Activated naive CD4-positive, alpha-beta T cell treated with anti-CD3 and anti-CD28 coated beads, Interleukin-2, amount 50 U/mL, for 72 hours (primary cell): ENCODE measurements around the gene SLC16A9. TPM values are rescaled to one million over a fixed set of nuclear protein-coding genes. Genes with fewer than 3 reads are reported as not detected.
"Not testable (repeated sequence)": the region's sequence is repeated elsewhere in the genome, so short reads cannot be mapped to it uniquely, and the experiment has no call there.

Experiments used
- ATAC-seq, 2 donors: fragments of 150-1000 bp; cut with Tn5 transposase; 2 replicates each; pipeline ENCODE4 v1.10.0; 2021; ENCODE audit warnings: mild to moderate bottlenecking in 2 of 2, moderate library complexity in 2 of 2
- DNase-seq, 2 donors: peaks; one replicate each; pipeline ENCODE4 v3.0.0; 2021 to 2022; ENCODE audit warnings: low spot score in 2 of 2
- H3K27ac Mint-ChIP-seq, 2 donors: one replicate each; pipeline ENCODE4 v1.8.0; 2022; ENCODE audit warnings: mild to moderate bottlenecking in 2 of 2, mixed read lengths in 2 of 2
- H3K36me3 Mint-ChIP-seq, 2 donors: one replicate each; pipeline ENCODE4 v1.8.0; 2022; ENCODE audit warnings: mixed read lengths in 2 of 2
- H3K9me3 Mint-ChIP-seq, 2 donors: one replicate each; pipeline ENCODE4 v1.8.0; 2022; ENCODE audit warnings: mixed read lengths in 2 of 2
- total RNA-seq, 2 donors: library from RNA; stranded (reverse); gene quantifications; one replicate each; pipeline ENCODE4 v1.2.3, GENCODE V29; 2022

The SLC16A9 gene
- total RNA-seq, 2 donors from 2014 or later = 0.07 to 1.0 TPM

DNA sequence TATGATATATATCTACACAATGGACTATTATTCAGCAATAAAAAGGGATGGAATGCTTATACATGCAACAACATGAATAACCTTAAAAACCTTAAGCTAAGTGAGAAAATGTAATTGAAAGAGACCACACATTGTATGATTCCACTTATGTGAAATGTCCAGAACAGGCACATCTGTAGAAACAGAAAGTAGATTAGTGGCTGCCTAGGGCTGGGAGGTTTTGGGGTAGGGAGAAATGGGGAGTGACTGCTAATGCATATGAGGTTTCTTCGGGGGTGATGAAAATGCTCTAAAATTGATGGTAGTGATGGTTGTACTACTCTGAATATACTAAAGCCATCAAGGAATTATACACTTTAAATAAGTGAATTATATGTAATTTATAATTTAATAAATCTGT is 14.7 kb downstream of the SLC16A9 start:
- no peaks in the 10 kb centered on the region for H3K36me3 Mint-ChIP-seq
- H3K9me3 Mint-ChIP-seq = no peaks in the 10 kb centered on the region
- no peak overlapping the region for H3K27ac Mint-ChIP-seq
- no peak for ATAC-seq
- DNase-seq = no peak

DNA sequence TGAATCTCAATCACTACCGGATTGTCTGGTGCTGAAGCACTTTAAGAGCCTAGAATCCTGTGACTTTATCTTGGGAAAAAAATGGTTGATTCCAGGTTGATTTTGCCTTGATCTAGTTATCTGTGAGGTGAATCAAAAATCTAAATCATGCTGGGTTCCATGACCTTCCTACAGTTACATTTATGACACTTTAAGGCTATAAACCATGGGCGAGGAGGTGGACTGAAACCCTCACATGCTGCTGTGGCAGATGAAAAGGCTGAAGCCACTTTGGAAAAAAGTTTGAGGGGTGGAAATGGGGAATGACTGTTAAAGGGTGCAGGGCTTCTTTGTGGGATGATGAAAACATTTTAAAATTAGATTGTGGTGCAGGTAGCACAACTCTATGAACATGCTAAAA is 17.5 kb downstream of the SLC16A9 start:
- Mint-ChIP-seq H3K9me3 (no peaks in the 10 kb centered on the region), H3K27ac (no peak overlapping the region), H3K36me3 (no peaks in the 10 kb centered on the region)
- ATAC-seq = no peak
- DNase-seq = no peak

- ATAC-seq (peak in 1 of 2 donors; percentile 48), DNase-seq (no peak)
- no peaks in the 10 kb centered on the region for H3K9me3 Mint-ChIP-seq
- no peaks in the 10 kb centered on the region for H3K36me3 Mint-ChIP-seq
- H3K27ac Mint-ChIP-seq = no peak overlapping the region
Observed at GRCh38 chr10:59688921-59689351, 20.7 kb downstream of the SLC16A9 start.

DNA sequence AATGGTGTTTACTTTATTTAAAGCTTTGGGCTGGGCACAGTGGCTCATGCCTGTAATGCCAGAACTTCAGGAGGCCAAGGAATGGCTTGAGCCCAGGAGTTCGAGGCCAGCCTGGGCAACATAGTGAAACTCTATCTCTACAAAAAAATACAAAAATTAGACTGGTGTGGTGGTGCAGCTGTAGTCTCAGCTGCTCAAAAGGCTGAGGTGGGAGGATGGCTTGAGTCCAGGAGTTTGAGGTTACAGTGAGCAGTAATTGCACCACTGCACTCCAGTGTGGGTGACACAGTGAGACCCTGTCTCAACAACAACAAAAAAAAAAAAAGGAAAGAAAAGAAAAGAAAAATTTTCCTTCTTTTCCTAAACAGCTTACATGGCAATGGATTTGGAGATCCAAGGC is 22.0 kb downstream of the SLC16A9 start:
- H3K36me3 Mint-ChIP-seq = no peaks in the 10 kb centered on the region
- ATAC-seq (no peak), DNase-seq (no peak)
- no peak overlapping the region for H3K27ac Mint-ChIP-seq
- H3K9me3 Mint-ChIP-seq = no peaks in the 10 kb centered on the region

DNA sequence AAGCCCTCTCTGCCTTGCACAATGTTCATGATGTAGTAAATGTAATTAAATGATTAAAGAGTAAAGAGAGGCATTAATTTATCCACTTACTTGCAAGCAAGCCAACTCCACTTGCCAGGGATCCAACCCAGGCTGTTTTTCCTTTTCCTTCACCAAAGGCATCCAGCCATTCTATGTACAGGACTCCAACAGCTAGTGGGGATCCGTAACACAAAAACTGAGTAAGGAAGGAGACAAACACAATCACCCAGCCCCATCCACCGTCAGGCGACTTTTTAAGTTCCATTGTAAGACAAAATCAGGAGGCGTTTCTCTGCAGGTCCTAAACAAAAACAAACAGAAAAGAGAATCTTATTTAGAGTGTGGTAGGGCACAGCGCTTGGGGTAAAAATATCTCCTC is 25.6 kb downstream of the SLC16A9 start:
- Mint-ChIP-seq H3K9me3 (no peaks in the 10 kb centered on the region), H3K36me3 (no peaks in the 10 kb centered on the region), H3K27ac (no peak overlapping the region)
- ATAC-seq = no peak
- DNase-seq = no peak

DNA sequence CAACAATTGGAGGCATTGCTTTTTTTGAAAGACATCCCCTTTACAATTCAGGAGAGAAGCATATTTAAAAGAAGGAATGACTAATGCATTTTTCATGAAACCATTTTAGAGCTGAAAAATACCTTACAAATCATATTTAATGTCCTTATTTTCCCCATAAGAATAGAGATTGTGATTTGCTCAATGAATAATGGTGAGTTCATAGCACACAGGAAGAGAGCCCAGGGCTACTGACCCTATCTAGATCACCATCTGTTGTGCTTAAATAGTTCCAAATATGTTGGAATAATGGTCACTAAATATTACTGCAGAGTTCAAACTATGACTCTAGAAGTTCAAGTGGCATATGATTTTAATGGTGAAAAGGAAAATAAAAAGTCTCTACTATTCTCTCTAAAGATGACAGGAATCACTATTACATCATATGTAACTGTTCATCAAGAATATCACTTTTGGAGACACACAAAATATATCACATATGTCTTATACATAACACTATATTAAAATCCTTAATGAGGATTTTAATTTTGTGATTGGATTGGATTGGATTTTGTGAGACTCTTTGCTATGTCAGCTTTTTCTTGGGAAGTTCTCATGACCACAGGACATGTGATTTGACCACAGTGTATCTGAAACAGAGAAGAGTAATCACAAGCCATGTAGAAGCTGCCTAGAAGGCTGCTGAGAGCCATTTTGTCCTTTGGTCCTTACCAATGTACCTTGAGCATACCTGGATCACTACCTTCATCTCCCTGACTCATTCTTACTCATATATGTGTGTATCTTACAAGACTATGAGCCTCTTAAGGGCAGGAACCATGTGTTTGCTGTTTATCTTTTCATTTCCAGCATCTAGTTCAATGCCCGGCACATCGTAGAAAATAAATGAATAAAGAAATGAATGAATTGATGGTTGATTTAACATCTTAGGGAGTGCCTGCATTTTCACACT is 26.4 kb downstream of the SLC16A9 start:
- Mint-ChIP-seq H3K36me3 (no peaks in the 10 kb centered on the region), H3K9me3 (no peaks in the 10 kb centered on the region)
- no peak for ATAC-seq

GRCh38 chr10:59680199-59680598 is 29.5 kb downstream of the SLC16A9 start:
- Mint-ChIP-seq H3K36me3 (no peaks in the 10 kb centered on the region), H3K27ac (no peak overlapping the region), H3K9me3 (no peaks in the 10 kb centered on the region)
- no peak for DNase-seq
- no peak for ATAC-seq

More for the DNA sequence above, 26.4 kb downstream of the SLC16A9 start:
- H3K27ac Mint-ChIP-seq = no peak overlapping the region
- no peak for DNase-seq

GRCh38 chr10:59678884-59679301 is 30.8 kb downstream of the SLC16A9 start:
- Mint-ChIP-seq H3K36me3 (no peaks in the 10 kb centered on the region), H3K27ac (no peak overlapping the region), H3K9me3 (no peaks in the 10 kb centered on the region)
- DNase-seq = peak in 1 of 2 donors; percentile 4
- peak; percentile 40 to 98 for ATAC-seq

DNA sequence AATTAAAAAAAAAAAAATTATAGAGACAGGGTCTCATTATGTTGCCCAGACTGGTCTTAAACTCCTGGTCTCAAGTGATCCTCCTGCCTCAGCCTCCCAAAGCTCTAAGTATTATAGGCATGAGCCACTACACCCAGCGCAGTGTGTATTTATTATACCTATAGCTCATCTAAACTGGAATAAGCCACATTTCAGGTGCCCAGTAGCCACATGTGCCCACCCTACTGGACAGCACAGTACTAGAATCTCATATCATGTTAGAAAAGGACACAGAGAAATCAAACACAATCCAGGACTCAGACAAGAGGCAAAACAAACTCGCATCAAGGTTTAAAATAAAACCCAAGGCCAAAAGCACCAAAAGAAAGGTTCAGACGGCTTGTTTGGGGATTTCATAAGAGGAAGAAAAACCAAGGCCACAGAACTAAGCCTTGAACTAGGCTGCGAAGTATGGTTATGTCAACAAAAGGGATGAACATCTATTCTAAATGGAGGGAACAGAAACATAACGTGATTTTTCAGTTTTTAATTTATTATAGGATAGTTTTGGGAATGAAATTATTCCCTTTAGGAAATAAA is 32.3 kb downstream of the SLC16A9 start:
- Mint-ChIP-seq H3K27ac (no peak overlapping the region), H3K36me3 (no peaks in the 10 kb centered on the region), H3K9me3 (no peaks in the 10 kb centered on the region)
- ATAC-seq (no peak), DNase-seq (no peak)

DNA sequence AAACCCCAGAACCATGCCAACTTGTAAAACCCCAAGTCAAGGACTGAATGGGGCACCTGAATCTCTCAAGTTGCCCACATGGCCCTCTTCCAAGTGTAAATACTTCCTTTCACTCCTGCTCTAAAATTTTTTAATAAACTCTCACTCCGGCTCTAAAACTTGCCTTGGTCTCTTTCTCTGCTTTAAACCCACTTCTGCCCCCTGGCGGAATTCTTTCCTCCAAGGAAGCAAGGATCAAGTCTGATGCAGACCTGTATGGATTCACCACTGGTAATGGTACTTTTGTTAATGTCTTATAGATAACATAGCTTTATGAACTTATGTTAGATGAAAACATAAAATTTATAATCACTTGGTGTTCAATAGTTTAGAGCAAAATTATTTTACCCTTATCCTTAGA is 33.8 kb downstream of the SLC16A9 start:
- Mint-ChIP-seq H3K9me3 (no peaks in the 10 kb centered on the region), H3K27ac (no peak overlapping the region), H3K36me3 (no peaks in the 10 kb centered on the region)
- no peak for ATAC-seq
- DNase-seq = no peak

GRCh38 chr10:59674215-59674836 is 35.3 kb downstream of the SLC16A9 start:
- Mint-ChIP-seq H3K27ac (no peak overlapping the region), H3K9me3 (no peaks in the 10 kb centered on the region), H3K36me3 (no peaks in the 10 kb centered on the region)
- ATAC-seq (no peak), DNase-seq (no peak)

GRCh38 chr10:59672150-59672875 is 37.3 kb downstream of the SLC16A9 start:
- H3K36me3 Mint-ChIP-seq = no peaks in the 10 kb centered on the region
- ATAC-seq = no peak

GRCh38 chr10:59670269-59670668 is 39.4 kb downstream of the SLC16A9 start:
- DNase-seq (no peak), ATAC-seq (no peak)
- no peaks in the 10 kb centered on the region for H3K36me3 Mint-ChIP-seq
- H3K9me3 Mint-ChIP-seq = no peaks in the 10 kb centered on the region
- no peak overlapping the region for H3K27ac Mint-ChIP-seq

More at GRCh38 chr10:59672150-59672875, 37.3 kb downstream of the SLC16A9 start:
- DNase-seq = no peak
- Mint-ChIP-seq H3K9me3 (no peaks in the 10 kb centered on the region), H3K27ac (no peak overlapping the region)

- H3K27ac Mint-ChIP-seq = no peak overlapping the region
Observed at GRCh38 chr10:59668096-59668495, 41.6 kb downstream of the SLC16A9 start.

GRCh38 chr10:59666310-59666709 is 43.3 kb downstream of the SLC16A9 start:
- DNase-seq (no peak), ATAC-seq (no peak)
- Mint-ChIP-seq H3K9me3 (no peaks in the 10 kb centered on the region), H3K36me3 (no peaks in the 10 kb centered on the region), H3K27ac (no peak overlapping the region)

More at GRCh38 chr10:59668096-59668495, 41.6 kb downstream of the SLC16A9 start:
- no peaks in the 10 kb centered on the region for H3K9me3 Mint-ChIP-seq
- DNase-seq (no peak), ATAC-seq (no peak)
- no peaks in the 10 kb centered on the region for H3K36me3 Mint-ChIP-seq

DNA sequence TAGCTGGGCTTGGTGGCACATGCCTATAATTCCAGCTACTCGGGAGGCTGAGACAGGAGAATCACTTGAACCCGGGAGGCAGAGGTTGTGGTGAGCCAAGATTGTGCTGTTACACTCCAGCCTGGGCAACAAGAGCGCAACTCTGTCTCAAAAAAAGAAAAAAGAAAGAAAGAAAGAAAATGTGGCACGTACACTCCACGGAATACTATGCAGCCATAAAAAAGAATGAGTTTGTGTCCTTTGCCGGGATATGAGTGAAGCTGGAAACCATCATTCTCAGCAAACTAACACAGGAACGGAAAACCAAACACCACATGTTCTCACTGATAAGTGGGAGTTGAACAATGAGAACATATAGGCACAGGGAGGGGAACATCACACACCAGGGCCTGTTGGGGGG is 46.4 kb downstream of the SLC16A9 start:
- H3K27ac Mint-ChIP-seq, ATAC-seq, DNase-seq: not testable (repeated sequence)
- peaks cover 7 to 10% of the 10 kb centered on the region in 2 donors for H3K9me3 Mint-ChIP-seq
- peaks cover 10 to 11% of the 10 kb centered on the region in 2 donors for H3K36me3 Mint-ChIP-seq

GRCh38 chr10:59657724-59658123 is 51.9 kb downstream of the SLC16A9 start:
- no peak for ATAC-seq
- Mint-ChIP-seq H3K27ac (no peak overlapping the region), H3K36me3 (peaks cover 10 to 11% of the 10 kb centered on the region in 2 donors), H3K9me3 (peaks cover 7 to 10% of the 10 kb centered on the region in 2 donors)
- DNase-seq = no peak
